ENCODE measurements around the gene TEKT3. TPM values are rescaled to one million over a fixed set of nuclear protein-coding genes. Genes with fewer than 3 reads are reported as not detected.
A peak's percentile ranks its signal among the peaks of the same experiment; 100 is the strongest.

TEKT3 gene
- 1 to 10 TPM in 4 of 6 donors, under 1 TPM in 1, not detected in 1; 0.64 to 4.1 (median 1.8) TPM for total RNA-seq

GRCh38 chr17:15341385-15341849 is at the start of gene TEKT3:
TSS of gene TEKT3 (minus strand) at chr17:15341597. CDS start at chr17:15331585, 10,012 bp downstream.
- 2 to 4% methylated on average over 13 to 32 of the region's 36 CpGs for WGBS, 2 donors
- Histone ChIP-seq H3K27me3 (peaks cover 0 to 16% (median 1%) of the 10 kb centered on the region in 4 donors), H3K9me3 (no peaks in the 10 kb centered on the region), H3K27ac (no peak within 1 kb of the TSS), H3K36me3 (no peaks in the 10 kb centered on the region), H3K4me1 (peaks cover 0 to 12% (median 8%) of the 10 kb centered on the region in 4 donors), H3K4me3 (peak within 1 kb of the TSS; percentile 18 to 56 (median 45))
- peak; percentile 90 to 96 for DNase-seq
- TF ChIP-seq EP300 (IDR thresholded peaks at IDR 0.05): no peak
- TF ChIP-seq CTCF (IDR thresholded peaks at IDR 0.05): no peak
- peak in 1 of 2 donors; percentile 11 for TF ChIP-seq POLR2AphosphoS5 (IDR thresholded peaks at IDR 0.05)
- peak in 1 of 4 donors; percentile 35 for TF ChIP-seq POLR2A (IDR thresholded peaks at IDR 0.05)
- ATAC-seq (ENCODE audit: low FRiP score in 2 of 2): peak; percentile 95 to 100

- Histone ChIP-seq H3K36me3 (no peaks in the 10 kb centered on the region), H3K4me1 (peaks cover 0 to 5% (median 3%) of the 10 kb centered on the region in 4 donors), H3K4me3 (no peak overlapping the region), H3K27me3 (no peaks in the 10 kb centered on the region), H3K9me3 (no peaks in the 10 kb centered on the region), H3K27ac (no peak overlapping the region)
- no peak for DNase-seq
- no peak for ATAC-seq (ENCODE audit: low FRiP score in 2 of 2)
- TF ChIP-seq EP300 (IDR thresholded peaks at IDR 0.05) (no peak), POLR2A (IDR thresholded peaks at IDR 0.05) (no peak), POLR2AphosphoS5 (IDR thresholded peaks at IDR 0.05) (no peak), CTCF (IDR thresholded peaks at IDR 0.05) (no peak)
- WGBS, 2 donors: 76 to 85% methylated on average over 8 of the region's 8 CpGs
Observed at GRCh38 chr17:15388356-15389041, 47.1 kb upstream of the TEKT3 start.

DNA sequence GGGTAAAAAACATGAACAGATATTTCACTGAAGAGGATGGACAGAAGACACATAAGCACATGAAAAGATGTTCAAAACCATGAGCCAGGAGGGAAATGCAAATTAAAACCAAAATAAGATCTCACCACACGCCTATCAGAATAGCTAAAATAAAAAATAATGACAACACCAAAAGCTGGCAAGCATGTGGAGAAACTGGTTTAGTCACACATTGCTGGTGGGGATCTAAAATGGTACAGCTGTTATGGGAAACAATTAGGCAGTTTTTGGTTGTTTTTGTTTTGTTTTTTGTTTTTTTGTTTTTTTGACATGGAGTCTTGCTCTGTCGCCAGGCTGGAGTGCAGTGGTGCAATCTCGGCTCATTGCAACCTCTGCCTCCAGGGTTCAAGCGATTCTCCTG is 44.7 kb upstream of the TEKT3 start:
- TF ChIP-seq POLR2AphosphoS5 (IDR thresholded peaks at IDR 0.05) (no peak), EP300 (IDR thresholded peaks at IDR 0.05) (no peak), POLR2A (IDR thresholded peaks at IDR 0.05) (no peak), CTCF (IDR thresholded peaks at IDR 0.05) (no peak)
- no peak overlapping the region for H3K27ac ChIP-seq
- no peaks in the 10 kb centered on the region for H3K27me3 ChIP-seq
- no peaks in the 10 kb centered on the region for H3K9me3 ChIP-seq
- H3K4me3 ChIP-seq: no peak overlapping the region
- no peak for ATAC-seq (ENCODE audit: low FRiP score in 2 of 2)
- 87 to 93% methylated on average over 4 of the region's 4 CpGs for WGBS, 2 donors
- H3K36me3 ChIP-seq: no peaks in the 10 kb centered on the region
- no peak for DNase-seq
- peaks cover 0 to 5% (median 1%) of the 10 kb centered on the region in 4 donors for H3K4me1 ChIP-seq

- no peak for ATAC-seq (ENCODE audit: low FRiP score in 2 of 2)
- Histone ChIP-seq H3K9me3 (no peaks in the 10 kb centered on the region), H3K36me3 (no peaks in the 10 kb centered on the region), H3K27me3 (no peaks in the 10 kb centered on the region), H3K4me3 (no peak overlapping the region), H3K27ac (no peak overlapping the region), H3K4me1 (peaks cover 0 to 5% (median 1%) of the 10 kb centered on the region in 4 donors)
- 26 to 34% methylated on average over 2 of the region's 2 CpGs for WGBS, 2 donors
- DNase-seq: no peak
- TF ChIP-seq POLR2A (IDR thresholded peaks at IDR 0.05): no peak
- TF ChIP-seq POLR2AphosphoS5 (IDR thresholded peaks at IDR 0.05): no peak
- no peak for TF ChIP-seq EP300 (IDR thresholded peaks at IDR 0.05)
- TF ChIP-seq CTCF (IDR thresholded peaks at IDR 0.05): no peak
Observed at GRCh38 chr17:15385305-15385704, 43.9 kb upstream of the TEKT3 start.
